ENCODE results near the gene TMEM184B. TPM values are rescaled to one million over a fixed set of nuclear protein-coding genes. Genes with fewer than 3 reads are reported as not detected.

TMEM184B gene
- total RNA-seq, 1 experiment from 2014 or later, result 192 TPM

DNA sequence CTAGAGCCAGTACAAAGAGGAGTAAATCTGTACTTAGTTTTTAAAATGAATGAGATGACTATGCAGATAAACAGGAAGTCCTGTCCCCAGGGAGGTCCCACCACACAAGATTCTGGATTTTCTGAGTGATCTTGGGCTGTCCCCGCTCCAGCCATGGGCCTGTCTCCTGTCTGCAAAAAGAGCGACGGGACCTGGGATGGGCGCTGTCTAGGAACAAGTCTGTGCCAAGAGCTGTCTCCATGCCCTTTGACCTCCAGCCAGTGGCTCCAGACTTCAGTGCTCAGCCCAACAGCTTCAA, 38.5 kb upstream of the TMEM184B start:
- Histone ChIP-seq H3K79me2 (ENCODE audit: low read depth) (peaks cover 100% of the 10 kb centered on the region), H3K4me1 (replicated peaks; ENCODE audit: insufficient read depth) (peaks cover 50% of the 10 kb centered on the region), H3K27me3 (ENCODE audit: insufficient read depth, low read depth) (no peaks in the 10 kb centered on the region), H3K27ac (no peak overlapping the region), H3K4me2 (no peak overlapping the region), H3F3A (ENCODE audit: insufficient read depth, low read depth) (peaks cover 57% of the 10 kb centered on the region), H2AFZ (no peak overlapping the region), H3K9me2 (ENCODE audit: insufficient read depth) (no peaks in the 10 kb centered on the region), H3K9me3 (ENCODE audit: insufficient read depth, low read depth) (no peaks in the 10 kb centered on the region), H3K36me3 (ENCODE audit: low read depth) (peaks cover 46% of the 10 kb centered on the region; the same call in 1 of the 2 replicates), H4K20me1 (ENCODE audit: insufficient read depth) (peaks cover 78% of the 10 kb centered on the region), H3K4me3 (no peak overlapping the region)
- BruUV-seq (replicated peaks), result no TSS peak
- TF ChIP-seq, protein P1, sequence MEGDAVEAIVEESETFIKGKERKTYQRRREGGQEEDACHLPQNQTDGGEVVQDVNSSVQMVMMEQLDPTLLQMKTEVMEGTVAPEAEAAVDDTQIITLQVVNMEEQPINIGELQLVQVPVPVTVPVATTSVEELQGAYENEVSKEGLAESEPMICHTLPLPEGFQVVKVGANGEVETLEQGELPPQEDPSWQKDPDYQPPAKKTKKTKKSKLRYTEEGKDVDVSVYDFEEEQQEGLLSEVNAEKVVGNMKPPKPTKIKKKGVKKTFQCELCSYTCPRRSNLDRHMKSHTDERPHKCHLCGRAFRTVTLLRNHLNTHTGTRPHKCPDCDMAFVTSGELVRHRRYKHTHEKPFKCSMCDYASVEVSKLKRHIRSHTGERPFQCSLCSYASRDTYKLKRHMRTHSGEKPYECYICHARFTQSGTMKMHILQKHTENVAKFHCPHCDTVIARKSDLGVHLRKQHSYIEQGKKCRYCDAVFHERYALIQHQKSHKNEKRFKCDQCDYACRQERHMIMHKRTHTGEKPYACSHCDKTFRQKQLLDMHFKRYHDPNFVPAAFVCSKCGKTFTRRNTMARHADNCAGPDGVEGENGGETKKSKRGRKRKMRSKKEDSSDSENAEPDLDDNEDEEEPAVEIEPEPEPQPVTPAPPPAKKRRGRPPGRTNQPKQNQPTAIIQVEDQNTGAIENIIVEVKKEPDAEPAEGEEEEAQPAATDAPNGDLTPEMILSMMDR (conservative IDR thresholded peaks at IDR 0.05), result no peak
- TF ChIP-seq EZH2 (IDR thresholded peaks at IDR 0.05; ENCODE audit: low read depth), result no peak
- intact Hi-C loops (cut with micrococcal nuclease; ENCODE audit: unreplicated experiment), result loop anchor here (10.0 kb wide), 1 partner anchor 394 kb away; the partner anchor contains the start of genes GTPBP1 and JOSD1
- ChIA-PET POLR2A (ENCODE audit: unreplicated experiment) (interaction anchor here (0.7 kb wide), 1 partner anchor 108 kb away, joined by 4 read pairs; no protein-coding TSS in a partner anchor), CTCF (no interaction called here)
- DNase-seq, result no peak

DNA sequence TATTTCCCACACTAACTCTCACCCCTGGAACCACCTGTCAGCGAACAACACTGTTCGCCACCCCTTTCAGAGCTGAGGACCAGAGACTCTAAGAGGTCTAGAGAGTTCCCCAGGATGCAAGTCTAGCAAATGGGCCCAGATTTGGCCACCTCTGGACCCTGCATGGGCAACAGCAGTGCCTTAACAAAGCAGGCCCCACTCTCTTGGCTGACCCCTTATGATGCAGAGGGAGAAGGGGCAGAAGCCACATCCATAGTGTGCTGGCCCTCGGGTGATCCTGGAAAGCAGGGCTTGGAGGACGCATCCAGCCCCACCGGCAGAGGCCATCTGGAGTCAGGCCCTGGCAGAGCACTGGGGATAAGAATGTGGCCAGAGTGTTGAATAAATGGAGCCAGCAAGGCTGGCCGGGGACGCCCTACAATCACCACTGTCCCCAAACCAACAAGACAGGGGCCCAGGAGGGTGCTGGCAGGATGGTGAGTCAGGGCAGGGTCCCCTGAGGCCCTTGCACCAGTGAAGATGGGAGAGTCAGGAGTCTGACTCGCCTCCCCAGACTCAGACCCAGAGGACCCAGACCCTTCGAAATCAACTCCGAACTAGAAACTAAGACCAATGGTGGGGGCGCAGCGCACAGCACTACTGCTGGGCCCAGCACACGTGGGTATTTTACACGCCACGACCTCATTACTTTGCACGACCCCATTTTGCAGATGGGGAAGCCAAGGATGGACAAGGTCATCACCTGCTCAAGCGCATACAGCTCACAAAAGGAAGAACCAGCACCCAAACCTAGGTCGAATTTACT, 37.9 kb upstream of the TMEM184B start:
- Histone ChIP-seq H3K4me3 (no peak overlapping the region), H3K27ac (peak overlapping the region; percentile 20), H3K36me3 (ENCODE audit: low read depth) (peaks cover 46% of the 10 kb centered on the region; the same call in 1 of the 2 replicates), H3K79me2 (ENCODE audit: low read depth) (peaks cover 100% of the 10 kb centered on the region), H3K4me1 (replicated peaks; ENCODE audit: insufficient read depth) (peaks cover 55% of the 10 kb centered on the region), H4K20me1 (ENCODE audit: insufficient read depth) (peaks cover 72% of the 10 kb centered on the region), H2AFZ (no peak overlapping the region), H3K4me2 (no peak overlapping the region), H3K9me2 (ENCODE audit: insufficient read depth) (no peaks in the 10 kb centered on the region), H3K9me3 (ENCODE audit: insufficient read depth, low read depth) (no peaks in the 10 kb centered on the region), H3K27me3 (ENCODE audit: insufficient read depth, low read depth) (no peaks in the 10 kb centered on the region), H3F3A (ENCODE audit: insufficient read depth, low read depth) (peaks cover 57% of the 10 kb centered on the region)
- POLR2A ChIA-PET (ENCODE audit: unreplicated experiment), result interaction anchor here (0.7 kb wide), 1 partner anchor 107 kb away, joined by 4 read pairs; no protein-coding TSS in a partner anchor
- no peak for DNase-seq
- CTCF ChIA-PET, result no interaction called here
- BruUV-seq (replicated peaks), result no TSS peak
- intact Hi-C loops (cut with micrococcal nuclease; ENCODE audit: unreplicated experiment), result loop anchor here (10.0 kb wide), 1 partner anchor 394 kb away; the partner anchor contains the start of genes GTPBP1 and JOSD1
- TF ChIP-seq, protein P1 (conservative IDR thresholded peaks at IDR 0.05), result no peak
- no peak for TF ChIP-seq EZH2 (IDR thresholded peaks at IDR 0.05; ENCODE audit: low read depth)

DNA sequence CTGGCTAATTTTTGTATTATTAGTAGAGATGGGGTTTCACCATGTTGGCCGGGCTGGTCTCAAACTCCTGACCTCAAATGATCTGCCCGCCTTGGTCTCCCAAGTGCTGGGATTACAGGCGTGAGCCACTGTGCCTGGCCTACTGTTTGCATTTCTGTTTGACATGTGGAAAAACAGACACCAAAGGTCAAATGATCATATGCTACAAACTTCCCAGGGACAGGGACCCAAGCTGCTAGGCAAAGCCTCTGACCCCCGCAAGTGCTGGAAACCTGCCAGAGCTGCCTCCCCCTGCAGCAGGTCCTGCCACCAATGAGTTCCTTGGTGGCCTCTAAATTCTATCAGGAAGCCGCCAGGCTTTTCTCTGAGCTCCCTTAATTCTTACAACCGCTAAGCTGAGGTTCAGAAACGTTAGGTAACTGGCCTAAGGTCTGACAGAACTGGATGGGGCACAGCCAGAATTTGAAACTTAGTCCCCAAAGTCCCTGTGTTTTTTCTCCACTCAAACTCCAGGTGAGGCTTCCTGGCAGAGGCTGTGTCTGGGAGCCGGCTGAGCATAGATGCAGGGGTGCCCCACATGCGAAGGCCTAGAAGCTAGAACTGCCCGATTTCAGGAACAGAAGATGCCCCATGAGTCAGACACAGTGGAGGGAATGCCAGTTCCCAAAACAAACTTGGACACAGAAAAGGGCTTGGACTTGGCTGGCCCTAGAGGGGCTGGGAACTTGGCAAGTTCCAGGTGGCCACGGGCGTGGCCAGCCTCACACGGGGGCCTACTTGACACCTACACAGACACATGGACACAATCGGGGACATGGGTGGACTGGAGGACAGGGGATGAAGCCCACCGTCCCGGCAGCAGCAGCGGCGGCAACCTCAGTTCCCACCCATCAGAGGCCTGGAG, 37.1 kb upstream of the TMEM184B start:
- TF ChIP-seq, protein P1 (conservative IDR thresholded peaks at IDR 0.05), result no peak
- peaks cover 54% of the 10 kb centered on the region for H3K4me1 ChIP-seq (replicated peaks; ENCODE audit: insufficient read depth)
- peaks cover 100% of the 10 kb centered on the region for H3K79me2 ChIP-seq (ENCODE audit: low read depth)
- ChIA-PET CTCF (no interaction called here), POLR2A (ENCODE audit: unreplicated experiment) (no interaction called here)
- H3K27me3 ChIP-seq (ENCODE audit: insufficient read depth, low read depth), result no peaks in the 10 kb centered on the region
- no peak overlapping the region for H3K4me3 ChIP-seq
- no peak overlapping the region for H2AFZ ChIP-seq
- no peak overlapping the region for H3K4me2 ChIP-seq
- intact Hi-C loops (cut with micrococcal nuclease; ENCODE audit: unreplicated experiment), result loop anchor here (10.0 kb wide), 1 partner anchor 395 kb away; the partner anchor contains the start of genes GTPBP1 and JOSD1
- peak overlapping the region; percentile 20 for H3K27ac ChIP-seq
- peaks cover 65% of the 10 kb centered on the region for H4K20me1 ChIP-seq (ENCODE audit: insufficient read depth)
- no peaks in the 10 kb centered on the region for H3K9me3 ChIP-seq (ENCODE audit: insufficient read depth, low read depth)
- peaks cover 61% of the 10 kb centered on the region for H3F3A ChIP-seq (ENCODE audit: insufficient read depth, low read depth)
- BruUV-seq (replicated peaks), result no TSS peak
- DNase-seq, result no peak
- peaks cover 52% of the 10 kb centered on the region; the same call in 1 of the 2 replicates for H3K36me3 ChIP-seq (ENCODE audit: low read depth)
- no peaks in the 10 kb centered on the region for H3K9me2 ChIP-seq (ENCODE audit: insufficient read depth)

All from PC-9 (cell line).